B cell (primary cell): ENCODE measurements around the gene RMND1. TPM values are rescaled to one million over a fixed set of nuclear protein-coding genes. Genes with fewer than 3 reads are reported as not detected.

Experiments
- ATAC-seq: fragments of 200-7000 bp; cut with Tn5 transposase; one replicate; pipeline ENCODE4 v1.10.0; 2021; ENCODE audit warnings: low read depth, mild to moderate bottlenecking, moderate number of reproducible peaks, moderate library complexity
- CTCF ChIA-PET: fragments of 350-600 bp; sonication (Branson Sonifier 250); formaldehyde crosslinking; loops from one replicate; lab custom pipeline; 2021; ENCODE audit warnings: antibody characterized with exemption, inconsistent platforms; lab: Charles Lee
- POLR2A ChIA-PET: fragments of 350-600 bp; sonication (Branson Sonifier 250); formaldehyde crosslinking; loops from one replicate; lab custom pipeline; 2021; ENCODE audit warnings: antibody characterized with exemption; lab: Charles Lee
- DNase-seq: peaks from one replicate; pipeline ENCODE4 v3.0.0; 2013
- H2AFZ ChIP-seq: 2 replicates; pipeline ENCODE4 v1.6.1; 2012; ENCODE audit warnings: mild to moderate bottlenecking, low read depth, low read length; ENCODE audit not compliant: insufficient read depth, poor library complexity, severe bottlenecking
- H3K27ac ChIP-seq, 2 donors: 1 replicate in 1 of 2; 2 replicates in 1 of 2; pipeline ENCODE4 v1.5.1; 2012 to 2013; ENCODE audit warnings: low read length in 2 of 2, mild to moderate bottlenecking in 2 of 2, moderate library complexity in 1 of 2
- H3K27me3 ChIP-seq, 4 experiments: fragments of 200-600 bp in 1 of 4; sonication (generic) in 1 of 4; replicated peaks in 1 of 4; 1 replicate in 2 of 4; 2 replicates in 2 of 4; pipeline versions ENCODE4 v1.6.1 to v1.7.0; 2013 to 2016; ENCODE audit warnings: low read length in 3 of 4, mild to moderate bottlenecking in 2 of 4, mixed read lengths in 1 of 4, moderate library complexity in 1 of 4; ENCODE audit not compliant: insufficient read depth in 4 of 4, control insufficient read depth in 3 of 4; ENCODE audit errors: control extremely low read depth in 1 of 4
- H3K36me3 ChIP-seq, 2 experiments: replicated peaks in 1 of 2; 1 replicate in 1 of 2; 2 replicates in 1 of 2; pipeline versions ENCODE4 v1.6.1 to v1.7.1; 2013; ENCODE audit warnings: low read length in 1 of 2; ENCODE audit not compliant: insufficient read depth in 2 of 2, control insufficient read depth in 1 of 2; ENCODE audit errors: control extremely low read depth in 1 of 2, extremely low read depth in 1 of 2
- H3K4me1 ChIP-seq, 2 donors: fragments of 200-600 bp in 1 of 2; sonication (generic) in 1 of 2; 1 replicate in 1 of 2; 2 replicates in 1 of 2; pipeline versions ENCODE4 v1.5.1 to v1.6.1; 2013 to 2017; ENCODE audit warnings: low read length in 2 of 2; ENCODE audit not compliant: control insufficient read depth in 2 of 2, insufficient read depth in 2 of 2
- H3K4me2 ChIP-seq: replicated peaks from 2 replicates; pipeline ENCODE3; 2012; ENCODE audit warnings: mild to moderate bottlenecking, low read depth, low read length; ENCODE audit not compliant: poor library complexity, severe bottlenecking
- H3K4me3 ChIP-seq, 5 experiments: fragments of 200-600 bp in 1 of 5; sonication (generic) in 1 of 5; 1 replicate in 3 of 5; 2 replicates in 2 of 5; pipeline versions ENCODE4 v1.5.1 to v1.7.0; 2011 to 2016; ENCODE audit warnings: low read length in 4 of 5, mild to moderate bottlenecking in 4 of 5, low read depth in 2 of 5, control low read depth in 1 of 5, moderate library complexity in 1 of 5; ENCODE audit not compliant: insufficient read depth in 1 of 5; ENCODE audit errors: control extremely low read depth in 1 of 5, extremely low read depth in 1 of 5
- H3K79me2 ChIP-seq: fragments of 200-600 bp; sonication (generic); one replicate; pipeline ENCODE4 v1.6.0; 2016; ENCODE audit warnings: low read length; ENCODE audit not compliant: control insufficient read depth, insufficient read depth
- H3K9ac ChIP-seq: fragments of 200-600 bp; sonication (generic); 2 replicates; pipeline ENCODE4 v1.6.1; 2017; ENCODE audit warnings: mild to moderate bottlenecking, low read length, moderate library complexity
- H3K9me3 ChIP-seq, 3 donors: one replicate each; pipeline versions ENCODE4 v1.6.1 to v1.7.1; 2013; ENCODE audit warnings: low read length in 2 of 3; ENCODE audit not compliant: control insufficient read depth in 2 of 3, insufficient read depth in 1 of 3; ENCODE audit errors: control extremely low read depth in 1 of 3
- H4K20me1 ChIP-seq: 2 replicates; pipeline ENCODE4 v1.6.0; 2012; ENCODE audit warnings: mild to moderate bottlenecking, low read length; ENCODE audit not compliant: insufficient read depth, control insufficient read depth, poor library complexity, severe bottlenecking
- H3K27ac Mint-ChIP-seq: one replicate; pipeline ENCODE4 v1.8.0; 2021; ENCODE audit warnings: mixed read lengths
- H3K27me3 Mint-ChIP-seq: one replicate; pipeline ENCODE4 v1.8.0; 2021; ENCODE audit warnings: mixed read lengths
- H3K4me1 Mint-ChIP-seq: one replicate; pipeline ENCODE4 v1.8.0; 2021; ENCODE audit warnings: mixed read lengths
- H3K4me3 Mint-ChIP-seq: one replicate; pipeline ENCODE4 v1.8.0; 2021; ENCODE audit warnings: mixed read lengths
- H3K9me3 Mint-ChIP-seq: one replicate; pipeline ENCODE4 v1.8.0; 2022; ENCODE audit warnings: mixed read lengths; ENCODE audit not compliant: insufficient read depth
- EZH2 ChIP-seq: IDR thresholded peaks from 2 replicates; pipeline ENCODE4 v1.6.1; 2012; ENCODE audit warnings: borderline replicate concordance, low read depth, mild to moderate bottlenecking, moderate library complexity, low read length; ENCODE audit not compliant: insufficient read depth, poor library complexity, severe bottlenecking
- WGBS: methylation state at CpG from one replicate; pipeline ENCODE4 v1.1.5; 2013; ENCODE audit warnings: missing lambda C conversion rate; ENCODE audit not compliant: insufficient coverage; 5-methylcytosine and 5-hydroxymethylcytosine counted together
- intact Hi-C: fragments of 100-400 bp; cut with micrococcal nuclease; formaldehyde crosslinking; loops from one replicate; pipeline ENCODE4 v1.10.0; 2022
- polyA plus RNA-seq: library from polyadenylated mRNA; depleted of rRNA; stranded (reverse); fragments of >200 nt; gene quantifications from 2 replicates; pipeline ENCODE4 v1.2.3, GENCODE V29; 2012
- total RNA-seq, 2 donors: library from RNA; stranded (reverse); fragments of 120-200 nt in 1 of 2; gene quantifications; 1 replicate in 1 of 2; 2 replicates in 1 of 2; pipeline versions ENCODE4 v1.2.3 to v1.2.4, GENCODE V29; 2013 to 2022
- TF ChIP-seq, protein P1 (sequence below): fragments of 200-600 bp; IDR thresholded peaks from one replicate; pipeline ENCODE4 v1.8.0; 2022; ENCODE audit warnings: antibody characterized with exemption, mild to moderate bottlenecking

RMND1 gene
- total and polyA plus RNA-seq, 2 donors (not counting 1 experiment from before 2014, with no cell fraction given): 4.3 to 15.7 TPM

DNA sequence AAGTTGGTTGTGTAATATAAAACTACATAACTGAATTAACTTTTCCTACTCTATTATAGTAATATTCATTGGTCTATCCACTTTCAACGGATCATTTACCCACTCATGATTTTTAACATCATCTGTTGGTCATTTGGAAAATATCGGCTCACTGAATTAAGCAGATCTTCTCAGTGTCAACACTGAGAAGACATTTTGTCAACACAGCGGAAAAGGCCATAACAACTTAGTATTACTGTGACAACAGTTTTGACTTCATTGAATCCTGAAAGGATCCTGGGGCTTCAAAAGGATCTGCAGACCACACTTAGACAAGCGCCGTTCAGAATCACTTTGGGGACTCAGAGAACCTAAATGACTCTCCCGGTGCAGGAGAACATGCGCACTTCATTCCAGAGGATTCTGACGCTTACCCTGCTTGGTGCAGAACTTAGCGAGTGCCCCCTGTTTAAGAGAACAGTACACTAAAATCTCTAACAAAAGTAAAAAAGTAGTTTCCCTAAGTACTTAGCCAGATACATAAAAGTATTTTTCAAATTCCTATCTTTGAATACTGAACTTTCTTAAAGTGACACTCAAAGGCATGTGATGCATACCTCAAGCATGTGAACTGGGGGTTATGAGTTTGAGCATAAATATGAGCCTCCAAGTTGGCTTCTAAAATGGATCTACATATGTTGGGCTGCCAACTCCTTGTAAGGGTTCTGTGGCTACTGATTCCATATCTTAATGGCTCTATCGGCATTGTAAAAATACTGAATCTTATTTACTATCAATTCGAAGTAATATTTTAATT is 64.6 kb downstream of the RMND1 start:
- H3K4me3 ChIP-seq: no peak overlapping the region
- WGBS: 81% methylated on average over 6 of the region's 11 CpGs
- H3K4me2 ChIP-seq: no peak overlapping the region
- H3K9me3 ChIP-seq: no peaks in the 10 kb centered on the region
- CTCF ChIA-PET: no interaction called here
- DNase-seq (no peak), ATAC-seq (no peak)
- H3K79me2 ChIP-seq: peaks cover 60% of the 10 kb centered on the region
- H3K4me3 Mint-ChIP-seq: no peak overlapping the region
- H3K4me1 Mint-ChIP-seq: peaks cover 38% of the 10 kb centered on the region
- H3K27ac ChIP-seq: peak overlapping the region in 1 of 2 donors; percentile 97
- no peak overlapping the region for H3K9ac ChIP-seq
- no peaks in the 10 kb centered on the region for H3K27me3 Mint-ChIP-seq
- TF ChIP-seq, protein P1, sequence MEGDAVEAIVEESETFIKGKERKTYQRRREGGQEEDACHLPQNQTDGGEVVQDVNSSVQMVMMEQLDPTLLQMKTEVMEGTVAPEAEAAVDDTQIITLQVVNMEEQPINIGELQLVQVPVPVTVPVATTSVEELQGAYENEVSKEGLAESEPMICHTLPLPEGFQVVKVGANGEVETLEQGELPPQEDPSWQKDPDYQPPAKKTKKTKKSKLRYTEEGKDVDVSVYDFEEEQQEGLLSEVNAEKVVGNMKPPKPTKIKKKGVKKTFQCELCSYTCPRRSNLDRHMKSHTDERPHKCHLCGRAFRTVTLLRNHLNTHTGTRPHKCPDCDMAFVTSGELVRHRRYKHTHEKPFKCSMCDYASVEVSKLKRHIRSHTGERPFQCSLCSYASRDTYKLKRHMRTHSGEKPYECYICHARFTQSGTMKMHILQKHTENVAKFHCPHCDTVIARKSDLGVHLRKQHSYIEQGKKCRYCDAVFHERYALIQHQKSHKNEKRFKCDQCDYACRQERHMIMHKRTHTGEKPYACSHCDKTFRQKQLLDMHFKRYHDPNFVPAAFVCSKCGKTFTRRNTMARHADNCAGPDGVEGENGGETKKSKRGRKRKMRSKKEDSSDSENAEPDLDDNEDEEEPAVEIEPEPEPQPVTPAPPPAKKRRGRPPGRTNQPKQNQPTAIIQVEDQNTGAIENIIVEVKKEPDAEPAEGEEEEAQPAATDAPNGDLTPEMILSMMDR: no peak
- no peak for TF ChIP-seq EZH2
- no peaks in the 10 kb centered on the region for H3K27me3 ChIP-seq
- intact Hi-C loops: no loop called here
- no peak overlapping the region for H2AFZ ChIP-seq
- peaks cover 28 to 32% of the 10 kb centered on the region in 2 donors for H3K4me1 ChIP-seq
- H3K27ac Mint-ChIP-seq: peak overlapping the region; percentile 65
- peaks cover 5% of the 10 kb centered on the region for H4K20me1 ChIP-seq
- H3K9me3 Mint-ChIP-seq: no peaks in the 10 kb centered on the region
- POLR2A ChIA-PET: no interaction called here
- peaks cover 0 to 7% of the 10 kb centered on the region in 2 experiments for H3K36me3 ChIP-seq

DNA sequence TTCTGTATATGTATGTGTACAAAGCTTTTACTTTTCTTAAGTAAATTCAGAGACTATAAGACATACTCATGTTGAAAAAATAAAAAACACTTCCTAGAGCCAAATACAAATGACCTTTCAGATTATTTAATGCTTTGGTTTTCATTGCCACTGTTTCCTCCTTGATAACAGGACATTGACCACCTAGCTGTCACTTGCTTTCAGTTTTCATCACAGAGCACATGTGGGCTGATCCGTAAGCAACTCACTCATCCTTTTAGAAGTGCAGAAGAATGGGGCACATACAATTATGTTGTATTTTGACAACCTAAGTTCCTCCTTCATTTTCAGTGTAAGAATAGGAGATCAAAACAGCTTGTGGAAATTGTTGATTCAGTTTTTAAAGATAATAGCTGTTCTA is 66.7 kb downstream of the RMND1 start:
- Histone ChIP-seq H3K36me3 (peaks cover 0 to 7% of the 10 kb centered on the region in 2 experiments), H3K79me2 (peaks cover 81% of the 10 kb centered on the region), H2AFZ (no peak overlapping the region), H3K4me1 (peaks cover 32 to 37% of the 10 kb centered on the region in 2 donors), H4K20me1 (no peaks in the 10 kb centered on the region), H3K27me3 (no peaks in the 10 kb centered on the region), H3K9me3 (no peaks in the 10 kb centered on the region), H3K27ac (peak overlapping the region in 1 of 2 donors; percentile 35), H3K4me3 (no peak overlapping the region), H3K4me2 (peak overlapping the region; percentile 13), H3K9ac (no peak overlapping the region)
- no peak for TF ChIP-seq EZH2
- TF ChIP-seq, protein P1: no peak
- Mint-ChIP-seq H3K9me3 (no peaks in the 10 kb centered on the region), H3K27ac (no peak overlapping the region), H3K4me1 (peaks cover 43% of the 10 kb centered on the region), H3K27me3 (no peaks in the 10 kb centered on the region), H3K4me3 (no peak overlapping the region)
- ChIA-PET CTCF (no interaction called here), POLR2A (no interaction called here)
- intact Hi-C loops: no loop called here
- DNase-seq (no peak), ATAC-seq (no peak)
- WGBS: no CpG with 5 or more reads among the region's 1 CpG
